GM18520 (cell line): ENCODE data around the gene ARID1B.

Experiments
- ATAC-seq: cut with Tn5 transposase; IDR thresholded peaks from one replicate; pipeline ENCODE4 v1.9.1; 2021; ENCODE audit not compliant: unreplicated experiment

Gene ARID1B

GRCh38 chr6:157198425-157199279 lies 421.5 kb downstream of the ARID1B start:
- no peak for ATAC-seq

- ATAC-seq, result no peak
Measured at GRCh38 chr6:157200117-157200516, 422.9 kb downstream of the ARID1B start.

- ATAC-seq, result no peak
Measured at GRCh38 chr6:157200611-157201010, 423.4 kb downstream of the ARID1B start.

- ATAC-seq, result no peak
Measured at GRCh38 chr6:157201083-157201482, 423.9 kb downstream of the ARID1B start.

- peak; percentile 93 for ATAC-seq
Measured at GRCh38 chr6:157203312-157203744, 426.1 kb downstream of the ARID1B start.

- ATAC-seq, result no peak
Measured at GRCh38 chr6:157203764-157204163, 426.6 kb downstream of the ARID1B start.

GRCh38 chr6:157205473-157206358 lies 428.5 kb downstream of the ARID1B start:
- no peak for ATAC-seq

GRCh38 chr6:157206359-157206815 lies 429.2 kb downstream of the ARID1B start:
- no peak for ATAC-seq

GRCh38 chr6:157207521-157208076 lies 430.4 kb downstream of the ARID1B start:
- no peak for ATAC-seq

- no peak for ATAC-seq
Measured at GRCh38 chr6:157209865-157210530, 432.8 kb downstream of the ARID1B start.

GRCh38 chr6:157210954-157211353 lies 433.8 kb downstream of the ARID1B start:
- no peak for ATAC-seq

GRCh38 chr6:157211603-157212455 lies 434.7 kb downstream of the ARID1B start:
- no peak for ATAC-seq

- ATAC-seq, result no peak
Measured at GRCh38 chr6:157213426-157213825, 436.2 kb downstream of the ARID1B start.

GRCh38 chr6:157213907-157214565 lies 436.9 kb downstream of the ARID1B start:
- no peak for ATAC-seq

GRCh38 chr6:157215717-157216116 lies 438.5 kb downstream of the ARID1B start:
- no peak for ATAC-seq

- no peak for ATAC-seq
Measured at GRCh38 chr6:157216570-157216969, 439.4 kb downstream of the ARID1B start.

- ATAC-seq, result no peak
Measured at GRCh38 chr6:157217198-157217893, 440.2 kb downstream of the ARID1B start.

- ATAC-seq, result no peak
Measured at GRCh38 chr6:157217894-157218370, 440.8 kb downstream of the ARID1B start.
